HG03159 (cell line): ENCODE data around the gene ACER3.
"Not testable (repeated sequence)": the region's sequence is repeated elsewhere in the genome, so short reads cannot be mapped to it uniquely, and the experiment has no call there.

Experiments
- ATAC-seq: cut with Tn5 transposase; IDR thresholded peaks from one replicate; pipeline ENCODE4 v1.9.1; 2021; ENCODE audit warnings: mild to moderate bottlenecking, moderate library complexity; ENCODE audit not compliant: unreplicated experiment

ACER3 gene

GRCh38 chr11:77055101-77055561 lies 194.4 kb downstream of the ACER3 start:
- no peak for ATAC-seq

- no peak for ATAC-seq
These were observed 195.2 kb downstream of the ACER3 start for GRCh38 chr11:77055913-77056312.

GRCh38 chr11:77056814-77057402 lies 196.2 kb downstream of the ACER3 start:
- ATAC-seq: no peak

GRCh38 chr11:77057938-77058474 lies 197.3 kb downstream of the ACER3 start:
- ATAC-seq: no peak

GRCh38 chr11:77058900-77059299 lies 198.2 kb downstream of the ACER3 start:
- ATAC-seq: no peak

- ATAC-seq: no peak
These were observed 199.1 kb downstream of the ACER3 start for GRCh38 chr11:77059806-77060205.

- no peak for ATAC-seq
These were observed 199.5 kb downstream of the ACER3 start for GRCh38 chr11:77060234-77060633.

- not testable (repeated sequence) for ATAC-seq
These were observed 200.5 kb downstream of the ACER3 start for GRCh38 chr11:77061258-77061657.

GRCh38 chr11:77062924-77063323 lies 202.2 kb downstream of the ACER3 start:
- no peak for ATAC-seq

- ATAC-seq: no peak
These were observed 202.7 kb downstream of the ACER3 start for GRCh38 chr11:77063407-77063806.

GRCh38 chr11:77063861-77064260 lies 203.1 kb downstream of the ACER3 start:
- no peak for ATAC-seq

GRCh38 chr11:77064648-77065217 lies 204.0 kb downstream of the ACER3 start:
- ATAC-seq: no peak

GRCh38 chr11:77065878-77066228 lies 205.1 kb downstream of the ACER3 start:
- ATAC-seq: no peak

GRCh38 chr11:77066229-77067042 lies 205.7 kb downstream of the ACER3 start, which contains the start of gene CAPN5:
Gene CAPN5 (plus strand): TSS chr11:77066971. CDS start chr11:77084887, 17,916 bp downstream.
- peak; percentile 86 for ATAC-seq

GRCh38 chr11:77067861-77068443 lies 207.2 kb downstream of the ACER3 start:
- ATAC-seq: no peak

- no peak for ATAC-seq
These were observed 208.0 kb downstream of the ACER3 start for GRCh38 chr11:77068457-77069335.

- ATAC-seq: no peak
These were observed 208.7 kb downstream of the ACER3 start for GRCh38 chr11:77069336-77069968.

- ATAC-seq: no peak
These were observed 209.4 kb downstream of the ACER3 start for GRCh38 chr11:77069969-77070582.

GRCh38 chr11:77071077-77071476 lies 210.4 kb downstream of the ACER3 start:
- no peak for ATAC-seq
